ENCODE measurements around the gene ATXN3L. TPM values are rescaled to one million over a fixed set of nuclear protein-coding genes. Genes with fewer than 3 reads are reported as not detected.

The ATXN3L gene
- total and polyA plus RNA-seq, 2 of the 8 experiments (the other 6 are each of a cell fraction or from before 2014, with no cell fraction given) = not detected

- Histone ChIP-seq H3K4me2 (ENCODE audit: insufficient read depth in 1 of 2, low read depth in 2 of 2, low read length in 2 of 2) (no peak overlapping the region), H4K91ac (replicated peaks; ENCODE audit: insufficient read length, low read length) (no peak overlapping the region), H3K4ac (replicated peaks; ENCODE audit: insufficient read length, low read depth, low read length) (no peak overlapping the region), H3K23me2 (ENCODE audit: low read depth, low read length) (no peaks in the 10 kb centered on the region), H3K27ac (ENCODE audit: low read depth, low read length) (no peak overlapping the region), H2BK5ac (ENCODE audit: low read depth, low read length) (no peak overlapping the region), H4K8ac (ENCODE audit: extremely low read depth, insufficient read depth, low read length) (no peak overlapping the region), H2AK5ac (ENCODE audit: low read depth, low read length) (no peak overlapping the region), H3K14ac (ENCODE audit: insufficient read length) (no peak overlapping the region), H3K79me2 (ENCODE audit: control insufficient read depth in 1 of 2, insufficient read depth in 2 of 2, low read length in 2 of 2) (no peaks in the 10 kb centered on the region), H2BK12ac (ENCODE audit: low read depth, low read length) (no peak overlapping the region), H3K23ac (ENCODE audit: insufficient read length) (no peak overlapping the region), H3K27me3 (replicated peaks in 1 of 4; ENCODE audit: control insufficient read depth in 3 of 4, extremely low read depth in 1 of 4, insufficient read depth in 3 of 4, low read length in 3 of 4) (no peaks in the 10 kb centered on the region), H4K5ac (ENCODE audit: insufficient read length, low read depth, low read length) (no peak overlapping the region), H3K9me3 (ENCODE audit: insufficient read depth in 2 of 2, low read depth in 1 of 2, low read length in 1 of 2) (no peaks in the 10 kb centered on the region), H3K18ac (ENCODE audit: extremely low read depth, low read length) (no peak overlapping the region), H3K9ac (replicated peaks in 1 of 4; ENCODE audit: extremely low read depth in 1 of 4, low read depth in 3 of 4, low read length in 3 of 4) (no peak overlapping the region), H2BK20ac (ENCODE audit: low read length) (no peak overlapping the region), H3K36me3 (ENCODE audit: control insufficient read depth in 2 of 4, insufficient read depth in 4 of 4, low read length in 3 of 4) (no peaks in the 10 kb centered on the region), H3K4me3 (ENCODE audit: extremely low read depth in 1 of 4, insufficient read depth in 2 of 4, low read depth in 3 of 4, low read length in 4 of 4) (no peak overlapping the region), H3K4me1 (replicated peaks in 1 of 4; ENCODE audit: control insufficient read depth in 3 of 4, insufficient read depth in 4 of 4, low read length in 3 of 4) (no peaks in the 10 kb centered on the region), H2BK120ac (replicated peaks; ENCODE audit: low read depth, low read length) (no peak overlapping the region), H2AFZ (ENCODE audit: low read length) (no peak overlapping the region), H4K20me1 (replicated peaks in 1 of 2; ENCODE audit: control insufficient read depth in 1 of 2, insufficient read depth in 2 of 2, low read length in 2 of 2) (no peaks in the 10 kb centered on the region), H3K79me1 (ENCODE audit: low read depth, low read length) (no peaks in the 10 kb centered on the region), H3K56ac (replicated peaks; ENCODE audit: insufficient read length, low read depth, low read length) (no peak overlapping the region), H2BK15ac (ENCODE audit: low read length) (no peak overlapping the region)
- ChIA-PET CTCF (ENCODE audit: partially characterized antibody) (no interaction called here), POLR2A (ENCODE audit: partially characterized antibody) (no interaction called here)
- no peak for DNase-seq (ENCODE audit: low read depth in 1 of 2, low spot score in 2 of 2)
- 87% methylated on average over 3 of the region's 3 CpGs; no CpG with 5 or more reads in 1 of the 2 experiments for WGBS, 2 experiments (ENCODE audit: extremely low coverage in 1 of 2, insufficient coverage in 1 of 2, insufficient read length in 1 of 2, insufficient replicate concordance in 2 of 2, low coverage in 1 of 2, low lambda C conversion rate in 2 of 2, missing lambda C conversion rate in 1 of 2)
- no peak for FAIRE-seq
- TF ChIP-seq SUZ12 (IDR thresholded peaks at IDR 0.05; ENCODE audit: low read length) = no peak
- no peak for TF ChIP-seq GABPA (IDR thresholded peaks at IDR 0.05; ENCODE audit: borderline replicate concordance, insufficient read depth, low read length)
- no peak for TF ChIP-seq E2F6 (IDR thresholded peaks at IDR 0.05)
- TF ChIP-seq SRF (IDR thresholded peaks at IDR 0.05; ENCODE audit: low read depth, low read length) = no peak
- no peak for TF ChIP-seq JUND (IDR thresholded peaks at IDR 0.05; ENCODE audit: low read length)
- TF ChIP-seq JUN (IDR thresholded peaks at IDR 0.05; ENCODE audit: low read depth, low read length) = no peak
- no peak for TF ChIP-seq MAFK (IDR thresholded peaks at IDR 0.05; ENCODE audit: low read depth, low read length)
- TF ChIP-seq RAD21 (IDR thresholded peaks at IDR 0.05 in 1 of 2, conservative IDR thresholded peaks at IDR 0.05 in 1 of 2; ENCODE audit: low read depth in 2 of 2, low read length in 2 of 2) = no peak
- no peak for TF ChIP-seq BACH1 (IDR thresholded peaks at IDR 0.05; ENCODE audit: low read length)
- TF ChIP-seq CHD1 (IDR thresholded peaks at IDR 0.05; ENCODE audit: low read depth, low read length) = no peak
- TF ChIP-seq ZNF274 (IDR thresholded peaks at IDR 0.05; ENCODE audit: borderline replicate concordance, extremely low read depth, low read length) = no peak
- TF ChIP-seq CBX8 (IDR thresholded peaks at IDR 0.05; ENCODE audit: borderline replicate concordance, low read depth, low read length) = no peak
- TF ChIP-seq RBBP5 (IDR thresholded peaks at IDR 0.05; ENCODE audit: borderline replicate concordance, low read depth, low read length) = no peak
- no peak for TF ChIP-seq ASH2L (IDR thresholded peaks at IDR 0.05; ENCODE audit: low read length)
Observed at GRCh38 chrX:13304052-13304451, 15.8 kb downstream of the ATXN3L start.
